Epidermal melanocyte (primary cell): ENCODE data around the gene C2orf81.
A peak's percentile ranks its signal among the peaks of the same experiment; 100 is the strongest.

Experiments
- DNase-seq: peaks from one replicate; pipeline ENCODE4 v3.0.0; 2011; ENCODE audit warnings: low spot score; ENCODE audit not compliant: insufficient read length

C2orf81 gene

DNA sequence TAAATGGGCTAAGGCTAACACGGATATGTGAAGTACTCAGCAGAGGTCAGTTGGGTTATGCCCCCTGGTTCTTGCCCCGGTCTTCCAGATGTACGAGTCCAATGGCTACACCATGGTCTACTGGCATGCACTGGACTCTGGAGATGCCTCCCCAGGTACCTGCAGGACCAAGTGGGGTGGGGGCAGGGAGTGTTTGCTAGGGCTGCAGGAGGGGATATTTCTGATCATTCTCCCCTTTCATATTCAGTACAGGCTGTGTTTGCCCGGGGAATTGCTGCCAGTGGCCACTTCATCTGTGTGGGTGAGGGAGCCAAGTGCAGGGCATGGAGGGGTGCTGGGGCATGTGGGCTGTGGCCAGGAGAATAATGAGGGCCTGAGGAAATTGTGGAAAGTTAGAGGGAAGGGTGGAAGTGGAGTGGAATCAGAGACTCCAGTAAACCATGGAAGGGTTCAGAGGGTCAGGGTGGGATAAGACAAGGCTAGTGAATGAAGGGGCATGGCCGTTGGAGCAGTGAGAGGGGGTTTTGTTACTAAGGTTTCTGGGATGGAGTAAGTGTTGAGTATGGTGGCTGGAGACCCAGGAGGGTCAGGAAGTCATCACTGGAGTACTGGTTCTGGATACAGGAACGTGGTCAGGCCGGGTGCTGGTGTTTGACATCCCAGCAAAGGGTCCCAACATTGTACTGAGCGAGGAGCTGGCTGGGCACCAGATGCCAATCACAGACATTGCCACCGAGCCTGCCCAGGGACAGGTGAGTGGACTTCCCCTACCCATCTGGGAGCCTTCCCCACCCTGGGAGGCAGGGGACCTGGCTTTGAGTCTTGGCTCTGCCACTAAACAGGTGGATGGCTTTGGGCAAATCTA is 2.0 kb upstream of the C2orf81 start:
- DNase-seq: no peak

DNA sequence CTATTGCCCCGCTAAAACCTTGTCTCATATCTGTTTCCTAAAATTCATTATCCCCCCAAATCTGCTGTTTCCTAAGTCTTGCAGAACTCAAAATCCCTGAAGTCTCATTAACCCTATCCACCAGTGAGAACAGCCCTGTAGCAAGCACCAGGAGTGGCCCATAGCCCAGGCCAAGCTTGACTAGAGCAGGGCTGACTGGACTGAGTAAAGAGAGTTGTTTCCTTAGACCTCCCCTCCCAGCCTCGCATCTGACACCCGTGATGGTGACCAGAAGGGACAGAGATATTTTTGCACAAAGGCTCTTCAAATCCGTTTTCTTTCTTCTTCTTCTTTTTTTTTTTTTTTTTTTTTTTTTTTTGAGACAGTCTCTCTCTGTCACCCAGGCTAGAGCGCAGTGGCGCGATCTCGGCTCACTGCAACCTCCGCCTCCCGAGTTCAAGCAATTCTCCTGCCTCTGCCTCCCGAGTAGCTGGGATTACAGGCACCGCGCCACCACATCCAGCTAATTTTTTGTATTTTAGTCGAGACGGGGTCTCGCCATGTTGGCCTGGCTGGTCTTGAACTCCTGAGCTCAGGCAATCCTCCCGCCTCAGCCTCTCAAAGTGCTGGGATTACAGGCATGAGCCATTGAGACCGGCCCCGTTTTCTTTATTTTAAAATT is 846 bp downstream of the C2orf81 start:
- peak; percentile 15 for DNase-seq

DNA sequence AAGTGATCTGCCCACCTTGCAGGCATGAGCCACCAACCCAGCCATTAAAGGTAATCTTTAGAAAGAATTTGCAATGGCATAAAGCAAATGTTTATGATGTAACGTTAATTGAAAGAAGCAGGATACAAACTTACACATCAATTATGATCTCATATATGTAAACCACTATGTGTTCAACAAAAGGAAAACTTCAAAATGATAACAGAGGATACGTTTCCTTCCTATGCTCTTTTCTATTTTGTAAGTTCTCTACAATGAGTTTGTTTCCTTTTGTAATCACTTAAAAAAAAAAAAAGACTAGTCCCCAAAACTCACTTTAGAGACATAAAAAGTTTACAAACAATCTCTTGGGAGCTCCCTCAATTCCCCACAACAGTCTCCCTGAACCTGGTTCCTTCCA is 1.4 kb downstream of the C2orf81 start:
- no peak for DNase-seq

DNA sequence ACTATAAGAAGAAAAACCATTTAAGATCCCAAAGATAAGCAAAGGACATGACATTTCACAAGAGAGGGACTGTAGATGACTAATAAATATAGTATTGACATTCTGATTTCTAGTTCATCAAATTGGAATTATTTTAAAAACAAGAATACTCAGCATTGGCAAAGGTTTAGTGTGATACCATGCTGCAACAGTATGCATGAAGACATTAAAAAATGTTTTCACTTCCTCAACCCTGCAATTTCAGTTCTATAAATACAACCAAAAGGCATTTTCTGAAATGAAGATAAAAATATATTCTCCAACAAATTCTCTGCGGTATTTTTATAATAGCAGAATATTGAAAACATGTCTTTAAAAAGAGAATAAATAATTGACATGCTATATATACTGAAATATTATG is 2.1 kb downstream of the C2orf81 start:
- DNase-seq: no peak

DNA sequence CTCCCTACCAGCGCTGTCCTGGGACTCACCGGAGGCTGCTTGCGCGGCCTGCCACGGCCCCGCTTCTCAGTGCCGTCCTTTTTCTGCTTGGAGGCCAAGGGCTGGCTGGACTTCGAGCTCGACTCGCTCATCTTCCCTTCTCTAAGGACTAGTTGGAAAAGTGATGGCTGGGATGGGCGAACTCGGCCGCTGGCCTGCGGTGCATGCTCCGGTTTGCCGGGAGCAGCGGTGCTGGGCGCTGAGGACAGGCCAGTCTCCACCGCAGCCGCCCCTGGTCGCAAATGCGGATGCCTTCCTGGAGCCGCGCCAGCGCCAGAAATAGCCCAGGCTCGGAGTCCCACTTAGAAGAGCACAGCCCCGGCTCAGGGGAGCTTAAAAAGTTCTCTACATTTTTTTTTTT is 3.1 kb downstream of the C2orf81 start:
- no peak for DNase-seq

DNA sequence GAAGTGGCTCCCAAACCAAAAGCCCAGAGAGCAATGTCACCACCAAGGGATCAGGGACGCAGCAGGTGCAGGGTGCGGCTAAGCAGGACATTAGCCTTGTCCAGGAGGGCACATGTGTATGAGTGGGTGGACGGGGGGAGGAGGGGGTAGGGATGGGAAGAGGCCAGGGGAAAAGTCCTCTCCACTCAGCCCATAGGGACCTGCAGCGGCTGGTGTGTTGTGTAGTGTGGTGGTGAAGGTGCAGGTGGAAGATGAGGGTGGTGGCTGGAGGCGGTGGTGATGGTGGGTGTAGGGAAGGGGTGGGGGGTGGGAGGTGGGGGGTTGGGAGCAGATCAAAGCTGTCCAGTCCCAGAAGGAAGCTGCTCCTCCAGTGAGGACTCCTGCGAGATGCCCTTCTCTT is 3.7 kb downstream of the C2orf81 start:
- no peak for DNase-seq

DNA sequence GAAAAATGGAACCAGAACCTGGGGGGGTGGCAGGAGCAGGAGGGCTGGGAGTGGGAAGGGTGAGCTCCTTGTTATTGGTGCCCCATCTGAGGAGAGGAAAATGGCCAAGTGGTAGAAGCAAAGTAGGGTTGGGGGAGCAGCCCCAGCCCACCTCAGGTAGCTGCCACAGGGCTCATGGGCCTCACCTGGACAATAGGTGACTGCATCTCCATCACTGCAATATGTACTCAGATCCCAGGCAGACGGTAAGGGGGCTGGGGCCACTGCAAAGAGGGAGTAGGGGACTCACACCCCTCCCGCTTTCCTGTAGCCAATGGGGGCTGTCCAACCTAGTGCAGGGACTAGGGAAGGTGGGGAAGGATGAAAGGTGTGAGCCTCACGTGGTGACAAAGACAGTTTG is 4.2 kb downstream of the C2orf81 start:
- DNase-seq: no peak

DNA sequence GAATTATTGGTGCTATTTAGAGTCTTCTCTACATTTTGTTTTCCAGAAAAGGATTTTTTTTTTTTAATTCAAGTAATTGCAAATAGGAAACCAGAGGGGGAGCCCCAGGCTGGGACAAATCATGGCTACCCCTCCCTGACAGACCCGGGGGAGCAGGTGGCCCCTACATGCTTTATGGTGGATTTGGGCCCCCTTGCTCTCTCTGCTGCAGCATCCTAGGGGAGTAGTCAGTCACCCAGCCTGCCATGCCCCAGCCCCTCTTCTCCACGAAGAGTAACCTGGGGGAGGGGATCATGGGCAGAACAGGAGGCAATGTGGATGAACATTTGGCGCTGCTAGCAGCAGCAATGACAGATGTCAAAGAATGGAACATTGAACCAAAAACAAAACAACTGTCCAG is 4.6 kb downstream of the C2orf81 start:
- no peak for DNase-seq

DNA sequence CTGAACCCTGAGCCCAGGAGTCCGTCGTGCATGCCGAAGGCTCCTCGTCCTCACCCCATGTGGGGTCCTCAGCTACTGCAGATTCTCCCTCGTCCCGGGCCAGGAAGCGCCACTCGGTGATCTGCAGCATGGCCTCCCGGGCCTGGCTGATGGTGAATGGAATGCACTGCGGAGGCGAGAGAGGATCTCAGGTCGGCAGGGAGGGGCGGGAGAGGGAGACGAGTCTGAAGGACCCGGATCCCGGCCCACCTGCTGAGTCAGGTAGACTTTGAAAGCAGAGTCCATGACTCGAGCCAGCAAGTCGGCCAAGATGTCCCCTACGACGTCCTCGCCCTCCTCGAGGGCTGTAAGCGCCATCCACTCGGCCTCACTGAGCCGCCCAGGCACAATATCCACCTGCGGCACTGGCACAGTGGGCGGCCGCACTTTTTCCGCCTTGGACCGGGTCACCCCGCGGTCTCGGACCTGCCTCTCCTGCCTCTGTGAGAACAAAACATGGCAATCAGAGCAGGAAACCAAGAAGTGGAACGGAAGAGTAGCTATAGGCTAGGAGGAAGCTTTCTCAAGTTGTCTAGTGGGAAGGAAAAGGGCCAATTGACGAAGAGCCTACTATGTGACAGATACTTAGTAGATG is 5.5 kb downstream of the C2orf81 start:
- DNase-seq: no peak

DNA sequence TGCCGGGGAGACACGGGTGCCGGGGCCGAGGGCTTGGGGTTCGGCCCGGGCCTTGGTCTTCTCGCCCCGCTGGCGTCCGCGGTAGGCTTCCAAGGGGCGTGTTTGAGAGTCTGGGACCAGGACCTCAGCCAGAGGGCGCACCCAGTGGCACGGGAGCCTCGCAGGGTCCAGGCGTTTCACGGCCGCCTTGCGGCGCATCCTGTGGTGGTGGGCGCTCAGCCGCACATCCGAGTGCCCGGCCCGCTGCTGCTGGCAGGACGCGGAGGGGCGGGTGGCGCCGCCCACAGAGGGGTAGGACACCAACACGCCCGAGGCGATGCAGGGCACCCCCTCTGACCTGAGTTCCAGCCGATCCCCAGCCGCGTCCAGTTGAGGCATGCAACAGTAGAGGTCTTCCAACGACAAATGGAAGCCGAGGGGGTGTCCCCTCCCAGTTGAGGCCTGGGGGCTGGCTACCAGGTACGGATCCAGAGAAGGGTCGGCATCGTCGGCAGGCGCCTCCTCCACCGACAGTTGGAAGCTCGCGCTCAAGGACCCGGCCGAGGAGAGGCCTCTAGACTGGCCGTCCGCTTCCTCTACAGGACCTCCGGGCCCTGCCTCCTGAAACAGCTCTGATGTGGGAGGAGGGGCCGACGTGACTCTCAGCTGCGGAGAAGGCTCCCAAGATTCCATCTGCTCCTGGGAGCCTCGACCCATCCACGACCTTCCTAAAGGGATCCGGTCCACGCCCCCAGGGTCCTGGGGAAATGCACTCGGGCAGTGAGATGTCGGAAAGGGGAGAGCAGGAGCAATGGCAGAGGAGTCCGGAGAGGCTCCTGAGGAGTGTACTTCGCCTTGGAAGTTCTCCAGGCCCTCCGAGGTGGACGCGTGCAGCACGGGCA is 6.3 kb downstream of the C2orf81 start:
- DNase-seq: no peak

DNA sequence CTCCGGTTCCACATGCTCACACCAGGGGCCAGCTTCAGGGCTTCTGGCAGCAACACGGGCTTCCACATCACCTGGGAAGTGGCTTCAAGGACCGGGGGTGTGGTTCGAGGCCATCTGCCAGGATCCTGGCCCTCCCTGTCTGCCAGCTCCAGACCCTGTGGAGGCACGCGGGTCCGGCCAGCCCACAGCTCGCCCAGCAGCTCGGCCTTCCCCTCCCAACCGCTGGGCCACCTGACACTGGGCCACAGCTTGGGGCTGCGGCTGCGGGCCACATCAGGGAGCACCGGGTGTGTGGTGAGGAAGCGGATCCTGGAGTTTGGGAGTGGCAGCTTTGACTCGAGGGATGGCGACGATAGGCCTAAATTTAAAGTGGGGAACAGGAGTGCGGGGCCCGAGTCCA is 7.0 kb downstream of the C2orf81 start:
- DNase-seq: no peak

DNA sequence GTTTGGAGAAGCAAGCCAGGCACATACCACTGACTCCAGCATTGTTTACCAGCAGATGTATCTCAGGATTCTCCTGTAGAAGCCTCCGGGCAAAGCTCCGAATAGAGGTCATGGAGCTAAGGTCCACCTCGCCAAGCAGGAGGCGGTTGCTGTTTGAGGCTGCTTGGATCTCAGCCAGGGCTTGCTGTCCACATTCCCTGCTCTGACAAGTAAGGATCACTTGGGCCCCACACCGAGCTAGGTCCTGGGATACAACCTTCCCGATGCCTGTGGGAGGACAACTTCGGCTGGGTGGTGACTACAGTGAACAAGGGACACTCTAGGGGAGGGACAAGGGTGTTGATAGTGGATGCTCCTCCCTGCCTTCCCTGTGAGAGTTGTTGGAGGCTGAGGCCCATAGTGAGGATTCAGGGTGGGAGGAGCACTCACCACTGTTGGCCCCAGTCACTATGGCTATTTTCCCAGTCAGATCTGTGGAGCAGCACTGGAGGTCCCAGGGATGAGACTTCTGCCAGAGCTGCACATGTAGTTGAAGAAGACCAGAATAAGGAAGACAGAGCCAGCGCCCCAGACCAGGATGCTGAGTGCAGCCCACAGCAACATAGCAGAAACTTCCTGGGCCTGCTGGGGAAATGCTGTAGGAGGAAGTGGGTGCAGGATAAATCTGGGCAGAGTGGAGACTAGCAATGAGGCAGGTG is 8.3 kb downstream of the C2orf81 start:
- DNase-seq: no peak

DNA sequence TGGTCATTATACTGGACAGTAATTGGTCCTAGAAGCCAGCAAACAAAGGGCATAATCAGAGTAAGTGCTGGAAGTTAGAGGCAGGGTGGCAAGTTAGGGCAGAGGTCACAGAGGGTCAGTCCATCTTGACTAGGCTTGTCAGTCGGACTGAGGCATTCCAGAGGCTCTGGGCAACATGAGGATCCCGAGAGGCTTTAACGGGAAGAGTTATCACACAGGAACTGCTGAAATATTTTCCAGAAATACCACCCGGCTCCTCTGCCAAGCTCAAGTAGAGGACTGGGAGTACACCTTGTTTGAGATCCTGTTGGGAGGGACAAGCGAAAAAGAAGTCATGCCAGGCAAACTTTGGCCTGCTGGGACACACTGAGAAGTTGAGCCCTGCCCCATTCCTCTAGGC is 13.7 kb downstream of the C2orf81 start:
- DNase-seq: no peak

DNA sequence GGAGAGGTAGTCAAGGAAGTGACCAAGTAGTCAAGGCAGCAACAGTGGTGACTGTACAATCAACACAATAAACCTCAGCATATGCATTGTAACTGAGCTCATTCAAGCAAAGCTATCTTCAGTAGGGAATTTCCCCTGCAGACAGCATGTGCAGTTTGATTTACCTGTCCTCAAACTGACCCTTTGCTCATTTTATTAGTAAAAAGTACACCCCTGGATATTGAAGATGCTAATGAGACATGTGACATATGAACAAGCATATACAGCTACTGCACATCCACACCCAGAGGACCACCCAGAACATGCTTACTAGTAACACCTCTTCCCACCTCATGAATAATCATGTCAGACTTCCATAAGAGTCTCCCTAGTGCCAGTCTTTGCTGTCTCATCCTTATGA is 15.4 kb downstream of the C2orf81 start:
- no peak for DNase-seq

DNA sequence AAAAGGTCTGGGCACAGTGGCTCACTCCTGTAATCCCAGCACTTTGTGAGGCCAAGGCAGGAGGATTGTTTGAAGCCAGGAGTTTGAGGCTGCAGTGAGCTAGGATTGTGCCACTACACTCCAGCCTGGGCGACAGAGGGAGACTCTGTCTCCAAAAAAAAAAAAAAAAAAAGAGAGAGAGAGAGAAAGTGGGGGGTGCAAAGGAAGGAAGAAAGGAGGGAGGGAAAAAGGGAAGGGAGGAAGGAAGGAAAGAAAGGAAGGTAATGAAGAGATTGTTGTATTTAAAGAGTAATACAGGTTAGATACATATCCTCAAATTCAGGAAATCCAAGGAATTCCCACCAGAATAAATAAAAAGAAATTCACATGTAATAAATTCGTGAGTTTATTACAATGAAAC is 19.5 kb downstream of the C2orf81 start:
- no peak for DNase-seq

DNA sequence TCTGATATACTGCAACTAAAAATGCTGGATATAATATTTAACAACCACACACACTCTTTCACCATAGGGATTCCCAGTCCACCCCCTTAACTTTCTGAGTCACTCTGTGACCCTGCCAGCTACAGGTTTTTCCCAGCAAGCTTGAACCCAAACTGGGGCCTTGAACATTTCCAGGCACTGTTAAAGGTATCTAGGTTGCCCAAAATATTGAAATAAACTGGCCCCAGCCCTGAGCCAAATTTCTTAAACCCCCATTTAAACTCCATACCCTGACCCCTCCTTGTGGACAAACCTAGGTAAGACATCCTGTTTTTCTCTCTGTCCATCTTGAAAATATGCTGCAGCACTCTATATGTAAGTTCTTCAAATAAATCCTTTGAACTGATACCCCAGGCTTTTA is 21.6 kb downstream of the C2orf81 start:
- DNase-seq: no peak

DNA sequence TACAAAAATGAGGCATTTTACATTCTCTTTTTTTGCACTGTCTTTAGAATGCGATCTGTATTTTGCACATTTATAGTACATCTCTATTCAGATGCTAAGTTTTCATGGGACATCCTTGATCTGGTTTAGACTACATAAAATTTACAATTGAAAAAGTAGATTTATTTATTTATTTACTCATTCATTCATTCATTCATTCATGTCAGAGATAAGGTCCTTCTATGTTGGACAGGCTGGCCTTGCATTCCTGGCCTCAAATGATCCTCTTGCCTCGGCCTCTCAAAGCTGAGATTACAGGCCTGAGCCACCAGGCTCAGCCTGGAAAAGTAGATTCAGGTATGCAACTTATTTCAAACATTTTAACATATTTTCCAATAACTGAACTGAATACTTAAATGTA is 25.3 kb downstream of the C2orf81 start:
- DNase-seq: no peak

DNA sequence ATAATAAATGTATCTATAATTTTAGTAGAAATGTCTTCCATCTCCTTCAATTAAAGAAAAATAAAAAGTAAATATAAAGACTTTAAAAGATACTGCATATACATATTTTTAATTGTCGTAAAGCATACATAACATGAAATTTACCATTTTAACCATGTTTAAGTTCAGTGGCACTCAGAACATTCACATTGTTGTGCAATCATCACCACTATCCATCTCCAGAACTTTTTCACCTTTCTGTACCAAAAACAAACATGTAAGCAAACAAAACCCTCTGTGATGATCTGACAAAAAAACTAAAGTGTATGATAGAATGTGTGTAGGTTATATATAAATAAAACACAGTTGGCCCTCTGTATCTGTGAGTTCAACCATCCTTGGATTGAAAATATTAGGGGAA is 27.9 kb downstream of the C2orf81 start:
- no peak for DNase-seq

DNA sequence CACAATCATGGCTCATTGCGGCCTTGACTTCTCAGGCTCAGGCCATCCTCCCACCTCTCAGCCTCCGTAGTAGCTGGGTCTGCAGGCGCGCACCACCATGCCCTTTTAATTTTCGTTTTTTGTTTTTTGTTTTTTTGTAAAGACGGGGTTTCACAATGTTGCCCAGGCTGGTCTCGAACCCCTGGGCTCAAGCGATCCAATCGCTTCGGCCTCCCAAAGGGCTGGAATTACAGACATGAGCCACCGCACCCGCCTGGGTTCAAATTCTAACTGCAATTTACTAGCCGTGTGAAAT is 29.0 kb downstream of the C2orf81 start:
- DNase-seq: no peak

DNA sequence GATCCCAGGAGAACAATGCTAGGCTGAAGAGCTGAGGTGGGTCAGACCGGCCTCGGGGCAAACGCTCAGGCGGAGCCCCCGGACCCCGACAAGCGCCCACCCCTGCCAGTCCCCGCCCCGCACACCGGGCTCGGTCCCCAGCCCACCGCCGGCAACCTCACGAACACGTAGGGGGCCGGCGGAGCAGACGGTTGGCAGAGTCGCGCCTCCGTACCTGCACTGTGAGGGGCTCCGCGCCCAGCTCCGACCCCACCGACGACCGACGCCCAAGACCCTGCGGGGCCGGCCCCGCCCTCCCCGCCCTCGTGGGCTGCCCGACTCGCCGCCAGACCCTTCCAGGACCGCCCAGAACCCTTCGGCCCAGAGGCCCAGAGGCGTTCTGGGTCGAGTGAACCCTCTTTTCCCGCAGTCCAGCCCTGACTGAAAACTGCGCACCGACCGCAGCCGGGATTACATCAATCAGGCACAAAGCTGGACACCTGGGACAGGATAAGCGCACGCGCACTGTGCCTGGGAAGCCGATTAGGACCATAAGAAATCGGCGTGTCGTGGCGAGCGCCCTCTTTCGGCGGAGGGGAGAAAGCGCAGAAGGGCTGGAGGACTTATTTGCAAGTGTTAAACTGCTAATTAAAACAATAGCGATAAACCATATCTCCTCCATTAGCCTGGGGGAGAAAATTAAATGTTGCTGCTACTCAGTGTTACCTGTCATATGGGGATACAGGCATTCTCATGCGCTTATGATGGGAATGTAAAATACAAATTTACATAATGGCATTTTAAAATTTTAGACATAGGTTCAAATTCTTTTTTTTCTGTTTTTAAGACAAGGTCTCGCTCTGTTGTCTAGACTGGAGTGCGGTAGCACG is 29.6 kb downstream of the C2orf81 start:
- DNase-seq: peak; percentile 91
